WTC11 (cell line): Measurements from ENCODE around the gene FFAR4. TPM values are rescaled to one million over a fixed set of nuclear protein-coding genes. Genes with fewer than 3 reads are reported as not detected.
A peak's percentile ranks its signal among the peaks of the same experiment; 100 is the strongest.

Experiments
- ATAC-seq: fragments of 200-7000 bp; cut with Tn5 transposase; 2 replicates; pipeline ENCODE4 v1.10.0; 2021; ENCODE audit warnings: mild to moderate bottlenecking, moderate library complexity
- CTCF ChIA-PET: fragments of 300-600 bp; sonication (Branson Sonifier 250); formaldehyde crosslinking; loops from one replicate; lab custom pipeline; 2021; ENCODE audit warnings: antibody characterized with exemption; lab: Charles Lee
- POLR2A ChIA-PET: fragments of 350-600 bp; sonication (Branson Sonifier 250); formaldehyde crosslinking; loops from one replicate; lab custom pipeline; 2021; ENCODE audit warnings: antibody characterized with exemption; lab: Charles Lee
- DNase-seq: peaks from one replicate; pipeline ENCODE4 v3.0.0; 2021; ENCODE audit warnings: low spot score
- H3K27ac Mint-ChIP-seq: 2 replicates; pipeline ENCODE4 v1.8.0; 2021; ENCODE audit warnings: mixed read lengths
- H3K27me3 Mint-ChIP-seq: 2 replicates; pipeline ENCODE4 v1.8.0; 2021; ENCODE audit warnings: low read depth, mild to moderate bottlenecking, moderate library complexity, mixed read lengths
- H3K36me3 Mint-ChIP-seq: 2 replicates; pipeline ENCODE4 v1.8.0; 2021; ENCODE audit warnings: mixed read lengths
- H3K4me1 Mint-ChIP-seq: 2 replicates; pipeline ENCODE4 v1.8.0; 2022; ENCODE audit warnings: mixed read lengths
- H3K4me3 Mint-ChIP-seq: 2 replicates; pipeline ENCODE4 v1.8.0; 2021; ENCODE audit warnings: mild to moderate bottlenecking, moderate library complexity, mixed read lengths
- H3K9me3 Mint-ChIP-seq: 2 replicates; pipeline ENCODE4 v1.8.0; 2021; ENCODE audit warnings: mixed read lengths
- AR ChIP-seq: fragments of 250-450 bp; sonication (Bioruptor Pico); IDR thresholded peaks from 2 replicates; pipeline ENCODE4 v1.9.0; 2021; ENCODE audit warnings: mild to moderate bottlenecking
- ATF3 ChIP-seq: sonication (generic); formaldehyde crosslinking; conservative IDR thresholded peaks from 2 replicates; pipeline ENCODE4 v1.8.1; 2022; ENCODE audit warnings: mild to moderate bottlenecking, missing genetic modification reagents
- CREM ChIP-seq: sonication (generic); formaldehyde crosslinking; IDR thresholded peaks from 2 replicates; pipeline ENCODE4 v1.8.1; 2022; ENCODE audit warnings: mild to moderate bottlenecking, missing genetic modification reagents, moderate library complexity
- IRF2 ChIP-seq: sonication (generic); formaldehyde crosslinking; IDR thresholded peaks from 2 replicates; pipeline ENCODE4 v1.8.0; 2022; ENCODE audit warnings: low read depth, missing genetic modification reagents, borderline replicate concordance
- KAT7 ChIP-seq: sonication (generic); formaldehyde crosslinking; IDR thresholded peaks from 2 replicates; pipeline ENCODE4 v1.8.1; 2023; ENCODE audit warnings: missing genetic modification reagents, mild to moderate bottlenecking, borderline replicate concordance
- MAX ChIP-seq: sonication (generic); formaldehyde crosslinking; IDR thresholded peaks from 2 replicates; pipeline ENCODE4 v1.8.0; 2022; ENCODE audit warnings: mild to moderate bottlenecking, missing genetic modification reagents
- MXD4 ChIP-seq: fragments of 250-450 bp; sonication (Bioruptor Pico); IDR thresholded peaks from 2 replicates; pipeline ENCODE4 v1.8.0; 2021; ENCODE audit warnings: mild to moderate bottlenecking, moderate library complexity, borderline replicate concordance
- NFATC4 ChIP-seq: fragments of 250-450 bp; sonication (Bioruptor Pico); IDR thresholded peaks from 2 replicates; pipeline ENCODE4 v1.9.0; 2021; ENCODE audit warnings: mild to moderate bottlenecking
- NR1H2 ChIP-seq: sonication (generic); formaldehyde crosslinking; IDR thresholded peaks from 2 replicates; pipeline ENCODE4 v1.9.0; 2021; ENCODE audit warnings: mild to moderate bottlenecking, moderate library complexity, missing genetic modification reagents
- USF2 ChIP-seq: sonication (generic); formaldehyde crosslinking; IDR thresholded peaks from 2 replicates; pipeline ENCODE4 v1.8.1; 2023; ENCODE audit warnings: mild to moderate bottlenecking, missing genetic modification reagents, moderate library complexity
- ZMAT4 ChIP-seq: fragments of 250-450 bp; sonication (Bioruptor Pico); IDR thresholded peaks from 2 replicates; pipeline ENCODE4 v1.9.0; 2021; ENCODE audit warnings: mild to moderate bottlenecking
- ZNF263 ChIP-seq: sonication (generic); formaldehyde crosslinking; IDR thresholded peaks from 2 replicates; pipeline ENCODE4 v1.8.1; 2022; ENCODE audit warnings: low read depth, mild to moderate bottlenecking, moderate library complexity, missing genetic modification reagents
- ZNF416 ChIP-seq: fragments of 250-450 bp; sonication (Bioruptor Pico); IDR thresholded peaks from 2 replicates; pipeline ENCODE4 v1.9.0; 2021; ENCODE audit warnings: mild to moderate bottlenecking, inconsistent platforms
- total RNA-seq: library from RNA; stranded (reverse); gene quantifications from 3 replicates; pipeline ENCODE4 v1.2.3, GENCODE V29; 2021
- TF ChIP-seq, protein P1 (sequence below): fragments of 200-600 bp; IDR thresholded peaks from 2 replicates; pipeline ENCODE4 v1.8.0; 2022; ENCODE audit warnings: antibody characterized with exemption
- TF ChIP-seq, protein P2 (sequence below): fragments of 250-450 bp; sonication (Bioruptor Pico); IDR thresholded peaks from 2 replicates; pipeline ENCODE4 v1.8.0; 2021; ENCODE audit warnings: mild to moderate bottlenecking
- TF ChIP-seq, protein P3 (sequence below): sonication (generic); formaldehyde crosslinking; IDR thresholded peaks from 2 replicates; pipeline ENCODE4 v1.8.1; 2023; ENCODE audit warnings: mild to moderate bottlenecking, missing genetic modification reagents
- TF ChIP-seq, protein P4 (sequence below): sonication (generic); formaldehyde crosslinking; IDR thresholded peaks from 2 replicates; pipeline ENCODE4 v1.8.0; 2022; ENCODE audit warnings: mild to moderate bottlenecking, missing genetic modification reagents
- TF ChIP-seq, protein P5 (sequence below): sonication (generic); formaldehyde crosslinking; IDR thresholded peaks from 2 replicates; pipeline ENCODE4 v1.8.1; 2023; ENCODE audit warnings: mild to moderate bottlenecking, missing genetic modification reagents, moderate library complexity

FFAR4 gene
- total RNA-seq, 1 experiment from 2014 or later: 0.15 TPM

DNA sequence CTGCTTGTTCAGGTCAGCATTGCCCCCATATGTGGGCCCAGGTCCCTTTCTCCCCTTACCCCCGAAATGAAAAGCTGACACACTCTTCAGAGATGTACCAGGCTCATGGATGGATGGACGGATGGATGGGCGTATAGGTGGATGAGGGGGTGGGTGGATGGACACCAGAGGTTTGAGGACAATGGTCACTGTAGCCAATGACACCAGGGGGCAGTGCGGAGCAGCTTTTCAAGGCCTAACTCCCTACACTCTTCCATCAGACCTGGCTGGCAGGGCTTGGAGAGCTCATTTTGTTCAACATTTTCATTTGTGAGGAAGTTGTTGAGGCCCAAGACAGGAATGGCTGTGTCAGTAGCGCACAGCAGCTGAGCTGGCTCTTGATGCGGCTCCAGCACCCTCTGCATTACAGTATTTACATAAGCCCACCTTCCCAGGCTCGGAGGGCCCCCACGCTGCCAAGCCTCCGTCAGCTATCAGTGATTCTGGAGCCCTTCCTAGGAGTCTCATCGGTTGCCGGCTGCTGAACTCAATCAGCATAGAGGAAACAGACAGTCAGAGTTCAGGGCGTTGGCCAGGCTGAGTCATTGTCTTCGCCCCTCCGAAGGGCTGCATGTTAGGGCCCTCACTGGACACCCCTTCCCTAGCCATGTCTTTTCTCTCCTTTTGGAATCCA, 11.6 kb upstream of the FFAR4 start:
- Mint-ChIP-seq H3K4me1 (peaks cover 11% of the 10 kb centered on the region), H3K9me3 (peaks cover 5% of the 10 kb centered on the region; the same call in 1 of the 2 replicates), H3K36me3 (no peaks in the 10 kb centered on the region; the same call in 1 of the 2 replicates), H3K4me3 (0 out of 2 replicates have a peak overlapping the region, but pooled peaks have one; percentile 0), H3K27me3 (no peaks in the 10 kb centered on the region), H3K27ac (no peak overlapping the region)
- ChIA-PET POLR2A (no interaction called here), CTCF (interaction anchor here (0.6 to 5.5 kb wide), 64 partner anchors 8 to 549 kb away, joined by 3 to 71 read pairs (median 4); partner anchors contain the start of genes FFAR4, FRA10AC1, LGI1 and MYOF)
- TF ChIP-seq, protein P1, sequence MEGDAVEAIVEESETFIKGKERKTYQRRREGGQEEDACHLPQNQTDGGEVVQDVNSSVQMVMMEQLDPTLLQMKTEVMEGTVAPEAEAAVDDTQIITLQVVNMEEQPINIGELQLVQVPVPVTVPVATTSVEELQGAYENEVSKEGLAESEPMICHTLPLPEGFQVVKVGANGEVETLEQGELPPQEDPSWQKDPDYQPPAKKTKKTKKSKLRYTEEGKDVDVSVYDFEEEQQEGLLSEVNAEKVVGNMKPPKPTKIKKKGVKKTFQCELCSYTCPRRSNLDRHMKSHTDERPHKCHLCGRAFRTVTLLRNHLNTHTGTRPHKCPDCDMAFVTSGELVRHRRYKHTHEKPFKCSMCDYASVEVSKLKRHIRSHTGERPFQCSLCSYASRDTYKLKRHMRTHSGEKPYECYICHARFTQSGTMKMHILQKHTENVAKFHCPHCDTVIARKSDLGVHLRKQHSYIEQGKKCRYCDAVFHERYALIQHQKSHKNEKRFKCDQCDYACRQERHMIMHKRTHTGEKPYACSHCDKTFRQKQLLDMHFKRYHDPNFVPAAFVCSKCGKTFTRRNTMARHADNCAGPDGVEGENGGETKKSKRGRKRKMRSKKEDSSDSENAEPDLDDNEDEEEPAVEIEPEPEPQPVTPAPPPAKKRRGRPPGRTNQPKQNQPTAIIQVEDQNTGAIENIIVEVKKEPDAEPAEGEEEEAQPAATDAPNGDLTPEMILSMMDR: peak; percentile 71
- TF ChIP-seq KAT7 (CRISPR knock-in tag): no peak
- ATAC-seq (peak; percentile 95), DNase-seq (peak; percentile 85)

DNA sequence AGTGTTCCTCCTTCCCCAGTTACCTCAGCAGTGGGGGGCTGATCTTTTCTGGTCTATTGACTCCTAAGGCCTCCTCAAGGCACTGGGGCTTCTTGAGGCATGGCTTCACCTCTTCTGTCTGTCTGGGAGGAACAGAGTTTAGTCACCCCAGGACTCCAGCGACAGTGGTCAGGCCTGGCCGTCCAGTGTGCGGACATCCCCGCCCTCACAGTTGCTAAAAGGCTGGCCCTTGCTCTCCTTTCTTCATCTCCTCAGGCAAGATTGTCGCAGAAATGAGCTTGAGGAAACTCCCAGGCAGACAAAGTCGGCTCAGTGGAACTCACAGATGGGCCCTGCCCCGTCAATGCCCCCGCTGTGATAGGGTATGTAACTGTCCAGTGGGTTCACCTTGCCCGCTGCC, 7.0 kb upstream of the FFAR4 start:
- no peak for ATAC-seq
- Mint-ChIP-seq H3K4me1 (peaks cover 11% of the 10 kb centered on the region), H3K27ac (no peak overlapping the region), H3K36me3 (no peaks in the 10 kb centered on the region; the same call in 1 of the 2 replicates), H3K27me3 (peaks cover 18% of the 10 kb centered on the region), H3K9me3 (peaks cover 5% of the 10 kb centered on the region; the same call in 1 of the 2 replicates), H3K4me3 (no peak overlapping the region)
- ChIA-PET CTCF (interaction anchor here (0.6 to 2.0 kb wide), 5 partner anchors 8 to 256 kb away, joined by 3 to 7 read pairs (median 4); no protein-coding TSS in a partner anchor), POLR2A (no interaction called here)
- DNase-seq: no peak
- TF ChIP-seq, protein P2, sequence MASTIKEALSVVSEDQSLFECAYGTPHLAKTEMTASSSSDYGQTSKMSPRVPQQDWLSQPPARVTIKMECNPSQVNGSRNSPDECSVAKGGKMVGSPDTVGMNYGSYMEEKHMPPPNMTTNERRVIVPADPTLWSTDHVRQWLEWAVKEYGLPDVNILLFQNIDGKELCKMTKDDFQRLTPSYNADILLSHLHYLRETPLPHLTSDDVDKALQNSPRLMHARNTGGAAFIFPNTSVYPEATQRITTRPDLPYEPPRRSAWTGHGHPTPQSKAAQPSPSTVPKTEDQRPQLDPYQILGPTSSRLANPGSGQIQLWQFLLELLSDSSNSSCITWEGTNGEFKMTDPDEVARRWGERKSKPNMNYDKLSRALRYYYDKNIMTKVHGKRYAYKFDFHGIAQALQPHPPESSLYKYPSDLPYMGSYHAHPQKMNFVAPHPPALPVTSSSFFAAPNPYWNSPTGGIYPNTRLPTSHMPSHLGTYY (CRISPR knock-in tag): no peak
- TF ChIP-seq ZNF263 (CRISPR knock-in tag) (no peak), MXD4 (CRISPR knock-in tag) (no peak), ZNF416 (CRISPR knock-in tag) (no peak), NR1H2 (no peak), IRF2 (CRISPR knock-in tag) (no peak), ATF3 (CRISPR knock-in tag) (no peak), CREM (CRISPR knock-in tag) (no peak), AR (no peak), NFATC4 (CRISPR knock-in tag) (no peak), USF2 (CRISPR knock-in tag) (no peak), MAX (CRISPR knock-in tag) (no peak), ZMAT4 (no peak)
- TF ChIP-seq, protein P3, sequence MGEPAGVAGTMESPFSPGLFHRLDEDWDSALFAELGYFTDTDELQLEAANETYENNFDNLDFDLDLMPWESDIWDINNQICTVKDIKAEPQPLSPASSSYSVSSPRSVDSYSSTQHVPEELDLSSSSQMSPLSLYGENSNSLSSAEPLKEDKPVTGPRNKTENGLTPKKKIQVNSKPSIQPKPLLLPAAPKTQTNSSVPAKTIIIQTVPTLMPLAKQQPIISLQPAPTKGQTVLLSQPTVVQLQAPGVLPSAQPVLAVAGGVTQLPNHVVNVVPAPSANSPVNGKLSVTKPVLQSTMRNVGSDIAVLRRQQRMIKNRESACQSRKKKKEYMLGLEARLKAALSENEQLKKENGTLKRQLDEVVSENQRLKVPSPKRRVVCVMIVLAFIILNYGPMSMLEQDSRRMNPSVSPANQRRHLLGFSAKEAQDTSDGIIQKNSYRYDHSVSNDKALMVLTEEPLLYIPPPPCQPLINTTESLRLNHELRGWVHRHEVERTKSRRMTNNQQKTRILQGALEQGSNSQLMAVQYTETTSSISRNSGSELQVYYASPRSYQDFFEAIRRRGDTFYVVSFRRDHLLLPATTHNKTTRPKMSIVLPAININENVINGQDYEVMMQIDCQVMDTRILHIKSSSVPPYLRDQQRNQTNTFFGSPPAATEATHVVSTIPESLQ (CRISPR knock-in tag): no peak
- TF ChIP-seq, protein P4, sequence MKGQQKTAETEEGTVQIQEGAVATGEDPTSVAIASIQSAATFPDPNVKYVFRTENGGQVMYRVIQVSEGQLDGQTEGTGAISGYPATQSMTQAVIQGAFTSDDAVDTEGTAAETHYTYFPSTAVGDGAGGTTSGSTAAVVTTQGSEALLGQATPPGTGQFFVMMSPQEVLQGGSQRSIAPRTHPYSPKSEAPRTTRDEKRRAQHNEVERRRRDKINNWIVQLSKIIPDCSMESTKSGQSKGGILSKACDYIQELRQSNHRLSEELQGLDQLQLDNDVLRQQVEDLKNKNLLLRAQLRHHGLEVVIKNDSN (CRISPR knock-in tag): no peak
- TF ChIP-seq, protein P5, sequence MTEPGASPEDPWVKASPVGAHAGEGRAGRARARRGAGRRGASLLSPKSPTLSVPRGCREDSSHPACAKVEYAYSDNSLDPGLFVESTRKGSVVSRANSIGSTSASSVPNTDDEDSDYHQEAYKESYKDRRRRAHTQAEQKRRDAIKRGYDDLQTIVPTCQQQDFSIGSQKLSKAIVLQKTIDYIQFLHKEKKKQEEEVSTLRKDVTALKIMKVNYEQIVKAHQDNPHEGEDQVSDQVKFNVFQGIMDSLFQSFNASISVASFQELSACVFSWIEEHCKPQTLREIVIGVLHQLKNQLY (CRISPR knock-in tag): no peak
